ENCODE data around the gene NAGPA. TPM values are rescaled to one million over a fixed set of nuclear protein-coding genes. Genes with fewer than 3 reads are reported as not detected.
A peak's percentile ranks its signal among the peaks of the same experiment; 100 is the strongest.

NAGPA gene
- total RNA-seq, 1 donor from 2014 or later = 18.0 TPM

GRCh38 chr16:5004311-5004710 is 29.4 kb downstream of the NAGPA start:
- no peak for TF ChIP-seq CTCF (conservative IDR thresholded peaks at IDR 0.05)
- no peak for DNase-seq (ENCODE audit: extremely low spot score, unreplicated experiment)
- Mint-ChIP-seq H3K4me3 (no peak overlapping the region), H3K4me1 (ENCODE audit: unreplicated experiment) (no peaks in the 10 kb centered on the region), H3K36me3 (no peaks in the 10 kb centered on the region), H3K27me3 (peaks cover 10% of the 10 kb centered on the region), H3K27ac (no peak overlapping the region), H3K9me3 (no peaks in the 10 kb centered on the region)

- no peak for TF ChIP-seq CTCF (conservative IDR thresholded peaks at IDR 0.05)
- Mint-ChIP-seq H3K4me1 (ENCODE audit: unreplicated experiment) (no peaks in the 10 kb centered on the region), H3K36me3 (no peaks in the 10 kb centered on the region), H3K4me3 (no peak overlapping the region), H3K27ac (peak overlapping the region; percentile 40), H3K27me3 (peaks cover 5% of the 10 kb centered on the region), H3K9me3 (no peaks in the 10 kb centered on the region)
- no peak for DNase-seq (ENCODE audit: extremely low spot score, unreplicated experiment)
Observed at GRCh38 chr16:5003828-5004227, 29.9 kb downstream of the NAGPA start.

GRCh38 chr16:5003211-5003610 is 30.5 kb downstream of the NAGPA start:
- no peak for DNase-seq (ENCODE audit: extremely low spot score, unreplicated experiment)
- Mint-ChIP-seq H3K36me3 (no peaks in the 10 kb centered on the region), H3K9me3 (no peaks in the 10 kb centered on the region), H3K4me1 (ENCODE audit: unreplicated experiment) (no peaks in the 10 kb centered on the region), H3K4me3 (no peak overlapping the region), H3K27me3 (peaks cover 4% of the 10 kb centered on the region), H3K27ac (no peak overlapping the region)
- no peak for TF ChIP-seq CTCF (conservative IDR thresholded peaks at IDR 0.05)

- H3K4me3 Mint-ChIP-seq = no peak overlapping the region
- TF ChIP-seq CTCF (conservative IDR thresholded peaks at IDR 0.05) = no peak
Observed at GRCh38 chr16:5002699-5003143, 31.0 kb downstream of the NAGPA start.

GRCh38 chr16:5001986-5002385 is 31.7 kb downstream of the NAGPA start:
- Mint-ChIP-seq H3K36me3 (no peaks in the 10 kb centered on the region), H3K4me3 (no peak overlapping the region), H3K27ac (no peak overlapping the region), H3K4me1 (ENCODE audit: unreplicated experiment) (no peaks in the 10 kb centered on the region), H3K9me3 (no peaks in the 10 kb centered on the region), H3K27me3 (peaks cover 4% of the 10 kb centered on the region)
- no peak for TF ChIP-seq CTCF (conservative IDR thresholded peaks at IDR 0.05)
- no peak for DNase-seq (ENCODE audit: extremely low spot score, unreplicated experiment)

More at GRCh38 chr16:5002699-5003143, 31.0 kb downstream of the NAGPA start:
- no peak for DNase-seq (ENCODE audit: extremely low spot score, unreplicated experiment)
- Mint-ChIP-seq H3K4me1 (ENCODE audit: unreplicated experiment) (no peaks in the 10 kb centered on the region), H3K9me3 (no peaks in the 10 kb centered on the region), H3K36me3 (no peaks in the 10 kb centered on the region), H3K27me3 (peaks cover 4% of the 10 kb centered on the region), H3K27ac (no peak overlapping the region)

- Mint-ChIP-seq H3K9me3 (no peaks in the 10 kb centered on the region), H3K27ac (no peak overlapping the region), H3K27me3 (peaks cover 7% of the 10 kb centered on the region), H3K4me3 (no peak overlapping the region), H3K36me3 (no peaks in the 10 kb centered on the region), H3K4me1 (ENCODE audit: unreplicated experiment) (no peaks in the 10 kb centered on the region)
- DNase-seq (ENCODE audit: extremely low spot score, unreplicated experiment) = no peak
- no peak for TF ChIP-seq CTCF (conservative IDR thresholded peaks at IDR 0.05)
Observed at GRCh38 chr16:5001571-5001970, 32.2 kb downstream of the NAGPA start.
